Measurements from ENCODE around the gene SLC24A3. TPM values are rescaled to one million over a fixed set of nuclear protein-coding genes. Genes with fewer than 3 reads are reported as not detected.

SLC24A3 gene
- total and polyA plus RNA-seq, 4 experiments from 2014 or later: not detected

DNA sequence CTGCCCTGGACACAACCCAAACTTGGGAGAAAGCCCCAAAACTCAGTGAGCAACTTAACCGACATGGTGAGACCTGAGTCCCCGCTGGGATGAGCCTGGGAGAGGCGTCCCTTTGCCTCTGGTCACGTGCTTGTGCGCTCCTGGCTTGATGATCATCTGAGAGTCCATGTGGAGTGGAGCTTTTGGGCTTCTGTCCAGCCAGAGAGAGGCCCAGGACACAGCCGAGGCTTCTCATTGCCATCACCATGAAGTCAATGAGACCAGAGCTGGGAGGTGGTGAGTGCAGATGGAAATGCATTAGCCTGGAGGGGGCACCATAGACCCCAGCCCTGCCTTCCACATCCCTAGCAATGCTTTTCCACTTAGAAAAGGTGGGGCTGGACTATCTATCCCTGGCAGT is 250.0 kb downstream of the SLC24A3 start:
- Histone ChIP-seq H3K27me3 (ENCODE audit: insufficient read depth, low read length) (no peaks in the 10 kb centered on the region), H3K27ac (ENCODE audit: low read depth, low read length) (no peak overlapping the region), H3K9me3 (ENCODE audit: control insufficient read depth in 1 of 2, low read length in 2 of 2) (no peaks in the 10 kb centered on the region), H3K36me3 (ENCODE audit: insufficient read depth, low read length) (no peaks in the 10 kb centered on the region), H3K4me3 (ENCODE audit: low read length in 2 of 2) (no peak overlapping the region), H3K4me1 (ENCODE audit: insufficient read depth, low read length) (no peaks in the 10 kb centered on the region)
- no peaks in the 10 kb centered on the region for H3K36me3 Mint-ChIP-seq
- DNase-seq: no peak
- ChIA-PET CTCF (ENCODE audit: partially characterized antibody) (no interaction called here), POLR2A (ENCODE audit: partially characterized antibody) (no interaction called here)
- intact Hi-C loops (cut with micrococcal nuclease): no loop called here
- peaks cover 0 to 4% (median 1%) of the 10 kb centered on the region in 8 donors for H3K9me3 Mint-ChIP-seq
- H3K27ac Mint-ChIP-seq: no peak overlapping the region
- no peak overlapping the region for H3K4me3 Mint-ChIP-seq
- H3K4me1 Mint-ChIP-seq: no peaks in the 10 kb centered on the region
- no peaks in the 10 kb centered on the region for H3K27me3 Mint-ChIP-seq

DNA sequence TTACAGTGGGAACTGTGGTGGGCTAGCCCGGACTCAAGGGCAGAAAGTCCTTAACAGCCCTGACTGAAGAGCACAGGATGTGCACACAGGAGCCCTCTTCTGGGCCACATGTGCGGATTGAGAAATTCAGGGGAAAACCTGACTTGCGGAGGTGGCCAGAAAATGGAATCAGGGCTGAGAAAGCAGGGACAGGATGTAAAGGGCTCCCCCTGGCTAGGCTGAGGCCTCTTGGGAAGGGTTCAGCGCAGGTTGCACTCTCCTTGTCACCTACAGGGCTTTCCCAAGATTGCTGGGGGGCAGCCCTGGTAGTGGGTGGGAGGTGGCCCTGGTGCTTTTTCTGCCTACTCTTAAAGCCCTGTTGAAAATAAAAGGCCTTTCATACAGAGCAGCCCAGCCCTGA is 251.2 kb downstream of the SLC24A3 start:
- Histone ChIP-seq H3K27me3 (ENCODE audit: insufficient read depth, low read length) (no peaks in the 10 kb centered on the region), H3K4me1 (ENCODE audit: insufficient read depth, low read length) (no peaks in the 10 kb centered on the region), H3K9me3 (ENCODE audit: control insufficient read depth in 1 of 2, low read length in 2 of 2) (no peaks in the 10 kb centered on the region), H3K27ac (ENCODE audit: low read depth, low read length) (no peak overlapping the region), H3K36me3 (ENCODE audit: insufficient read depth, low read length) (no peaks in the 10 kb centered on the region), H3K4me3 (ENCODE audit: low read length in 2 of 2) (no peak overlapping the region)
- no peaks in the 10 kb centered on the region for H3K4me1 Mint-ChIP-seq
- no peak overlapping the region for H3K4me3 Mint-ChIP-seq
- H3K36me3 Mint-ChIP-seq: no peaks in the 10 kb centered on the region
- POLR2A ChIA-PET (ENCODE audit: partially characterized antibody): no interaction called here
- H3K27me3 Mint-ChIP-seq: no peaks in the 10 kb centered on the region
- CTCF ChIA-PET (ENCODE audit: partially characterized antibody): no interaction called here
- intact Hi-C loops (cut with micrococcal nuclease): no loop called here
- DNase-seq: no peak
- H3K27ac Mint-ChIP-seq: no peak overlapping the region
- peaks cover 0 to 4% (median 0%) of the 10 kb centered on the region in 8 donors for H3K9me3 Mint-ChIP-seq

DNA sequence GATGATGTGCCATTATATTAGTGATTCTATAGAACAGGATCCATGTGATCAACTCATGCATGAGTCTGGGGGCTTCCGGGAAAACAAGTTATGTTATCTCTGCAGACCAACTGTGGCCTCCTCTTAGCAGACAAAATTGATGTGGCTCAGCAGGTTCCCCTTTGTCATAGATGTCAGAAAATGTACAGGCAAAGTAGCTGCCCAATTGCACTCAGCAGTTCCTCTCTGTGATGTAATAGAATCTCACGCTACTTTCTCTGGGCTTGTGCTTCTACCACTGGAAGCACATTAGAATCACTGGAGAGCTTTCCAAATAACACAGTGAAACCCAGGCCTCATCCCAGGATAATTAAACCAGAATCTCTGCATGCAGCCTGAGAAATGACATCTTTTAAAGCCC is 253.1 kb downstream of the SLC24A3 start:
- no peaks in the 10 kb centered on the region for H3K27me3 ChIP-seq (ENCODE audit: insufficient read depth, low read length)
- Mint-ChIP-seq H3K9me3 (peaks cover 0 to 3% (median 0%) of the 10 kb centered on the region in 8 donors), H3K36me3 (no peaks in the 10 kb centered on the region), H3K27me3 (no peaks in the 10 kb centered on the region), H3K4me3 (no peak overlapping the region), H3K27ac (no peak overlapping the region), H3K4me1 (no peaks in the 10 kb centered on the region)
- H3K4me3 ChIP-seq (ENCODE audit: low read length in 2 of 2): no peak overlapping the region
- intact Hi-C loops (cut with micrococcal nuclease): no loop called here
- ChIA-PET CTCF (ENCODE audit: partially characterized antibody) (no interaction called here), POLR2A (ENCODE audit: partially characterized antibody) (no interaction called here)
- no peaks in the 10 kb centered on the region for H3K9me3 ChIP-seq (ENCODE audit: control insufficient read depth in 1 of 2, low read length in 2 of 2)
- H3K4me1 ChIP-seq (ENCODE audit: insufficient read depth, low read length): no peaks in the 10 kb centered on the region
- no peak overlapping the region for H3K27ac ChIP-seq (ENCODE audit: low read depth, low read length)
- DNase-seq: no peak
- H3K36me3 ChIP-seq (ENCODE audit: insufficient read depth, low read length): no peaks in the 10 kb centered on the region

DNA sequence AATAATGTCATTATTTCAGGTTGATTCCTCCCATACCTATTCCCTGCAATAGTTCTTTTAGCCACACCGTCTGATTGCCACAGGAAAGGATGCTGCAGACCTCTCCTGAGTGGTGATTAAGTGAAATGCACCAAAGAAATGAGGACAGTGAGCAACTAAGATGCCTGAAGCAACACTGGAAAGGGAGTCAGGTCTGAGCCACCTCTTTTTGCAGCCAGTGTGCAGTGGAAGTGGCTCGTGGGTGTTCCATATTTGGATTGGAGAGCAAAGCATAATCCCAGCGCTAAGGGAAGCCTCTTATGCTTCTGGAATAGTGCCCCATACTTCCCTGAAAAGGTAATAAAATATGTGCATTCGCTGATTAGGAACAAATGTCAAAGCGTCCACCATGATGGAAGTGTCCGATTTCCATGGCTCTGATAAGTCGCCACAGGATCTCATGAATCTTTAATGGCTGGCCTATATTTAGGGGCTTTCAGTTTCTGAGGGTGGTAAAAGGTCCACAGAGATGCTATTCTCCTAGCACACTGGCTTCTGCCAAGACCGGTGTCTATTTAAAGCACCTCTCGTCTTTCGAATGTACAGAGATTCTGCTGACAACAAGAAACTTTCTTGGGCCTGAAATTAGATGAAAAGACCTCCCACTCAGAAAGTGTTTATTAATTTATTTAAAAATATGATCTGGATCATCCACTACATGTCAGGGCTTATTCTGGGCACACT is 253.9 kb downstream of the SLC24A3 start:
- H3K9me3 ChIP-seq (ENCODE audit: control insufficient read depth in 1 of 2, low read length in 2 of 2): no peaks in the 10 kb centered on the region
- CTCF ChIA-PET (ENCODE audit: partially characterized antibody): no interaction called here
- H3K27ac Mint-ChIP-seq: no peak overlapping the region
- intact Hi-C loops (cut with micrococcal nuclease): no loop called here
- H3K27ac ChIP-seq (ENCODE audit: low read depth, low read length): no peak overlapping the region
- H3K4me1 ChIP-seq (ENCODE audit: insufficient read depth, low read length): no peaks in the 10 kb centered on the region
- peaks cover 0 to 3% (median 0%) of the 10 kb centered on the region in 8 donors for H3K9me3 Mint-ChIP-seq
- no peaks in the 10 kb centered on the region for H3K4me1 Mint-ChIP-seq
- POLR2A ChIA-PET (ENCODE audit: partially characterized antibody): no interaction called here
- H3K4me3 Mint-ChIP-seq: no peak overlapping the region
- no peak for DNase-seq
- no peaks in the 10 kb centered on the region for H3K36me3 ChIP-seq (ENCODE audit: insufficient read depth, low read length)
- H3K27me3 Mint-ChIP-seq: no peaks in the 10 kb centered on the region
- no peaks in the 10 kb centered on the region for H3K36me3 Mint-ChIP-seq
- no peak overlapping the region for H3K4me3 ChIP-seq (ENCODE audit: low read length in 2 of 2)
- no peaks in the 10 kb centered on the region for H3K27me3 ChIP-seq (ENCODE audit: insufficient read depth, low read length)

DNA sequence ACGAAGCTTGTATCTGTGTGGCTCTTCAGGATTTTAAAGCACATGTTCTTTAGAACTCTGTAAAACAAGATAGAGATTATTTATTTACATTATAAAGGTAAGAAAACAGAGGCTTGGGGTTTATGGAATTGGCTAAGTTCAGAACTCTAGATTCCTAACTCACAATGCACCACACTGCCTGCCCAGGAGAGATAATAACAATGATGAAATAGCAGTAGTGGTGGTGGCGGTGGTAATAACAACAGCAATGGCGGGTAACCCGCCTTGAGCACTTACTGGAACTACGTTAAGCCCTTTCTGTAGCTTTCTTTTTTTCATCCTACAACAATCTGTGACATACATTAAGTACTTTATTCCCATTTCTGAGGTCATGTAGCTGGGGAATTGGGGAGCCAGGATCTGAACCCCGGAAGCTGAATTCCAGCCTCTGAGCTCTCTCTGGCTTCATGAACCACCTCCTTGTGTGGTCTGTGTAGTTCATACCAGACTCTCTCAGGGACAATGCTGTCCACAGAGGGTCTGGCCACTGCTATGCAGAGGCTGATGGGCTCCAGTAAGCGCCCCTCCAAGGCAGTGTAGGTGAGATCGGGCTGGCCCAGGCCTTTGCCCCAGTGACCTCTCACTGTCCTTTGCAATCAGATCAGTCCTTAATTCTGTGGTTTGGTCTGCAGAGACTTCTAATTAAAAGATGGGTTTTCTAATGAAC is 260.9 kb downstream of the SLC24A3 start:
- intact Hi-C loops (cut with micrococcal nuclease): no loop called here
- H3K9me3 ChIP-seq (ENCODE audit: control insufficient read depth in 1 of 2, low read length in 2 of 2): no peaks in the 10 kb centered on the region
- no peak for DNase-seq
- H3K4me3 ChIP-seq (ENCODE audit: low read length in 2 of 2): no peak overlapping the region
- no peak overlapping the region for H3K4me3 Mint-ChIP-seq
- ChIA-PET POLR2A (ENCODE audit: partially characterized antibody) (no interaction called here), CTCF (ENCODE audit: partially characterized antibody) (no interaction called here)
- H3K36me3 Mint-ChIP-seq: no peaks in the 10 kb centered on the region
- peaks cover 0 to 1% of the 10 kb centered on the region in 2 donors for H3K27me3 Mint-ChIP-seq
- H3K27ac ChIP-seq (ENCODE audit: low read depth, low read length): no peak overlapping the region
- no peak overlapping the region for H3K27ac Mint-ChIP-seq
- H3K4me1 Mint-ChIP-seq: no peaks in the 10 kb centered on the region
- peaks cover 0 to 3% (median 0%) of the 10 kb centered on the region in 8 donors for H3K9me3 Mint-ChIP-seq
- H3K27me3 ChIP-seq (ENCODE audit: insufficient read depth, low read length): no peaks in the 10 kb centered on the region
- H3K36me3 ChIP-seq (ENCODE audit: insufficient read depth, low read length): no peaks in the 10 kb centered on the region
- no peaks in the 10 kb centered on the region for H3K4me1 ChIP-seq (ENCODE audit: insufficient read depth, low read length)

DNA sequence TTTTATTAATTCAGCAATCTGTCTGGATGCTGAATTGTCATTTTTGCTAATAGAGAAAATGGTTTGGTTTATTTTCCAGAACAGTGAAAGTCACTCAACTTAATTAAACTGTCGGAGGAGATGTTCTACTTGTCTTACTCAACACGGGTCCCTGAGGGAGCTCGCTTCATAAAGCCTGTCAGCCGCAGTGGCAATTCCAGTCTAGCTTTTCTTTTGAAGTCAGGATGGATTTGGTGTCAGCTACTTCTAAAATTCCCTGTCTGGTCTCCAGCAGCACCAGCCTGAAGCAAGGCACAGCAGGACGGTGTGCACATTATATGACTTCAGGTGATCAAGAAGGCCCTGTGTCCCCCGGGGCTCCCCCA is 261.5 kb downstream of the SLC24A3 start:
- H3K4me1 Mint-ChIP-seq: no peaks in the 10 kb centered on the region
- no peaks in the 10 kb centered on the region for H3K9me3 ChIP-seq (ENCODE audit: control insufficient read depth in 1 of 2, low read length in 2 of 2)
- ChIA-PET CTCF (ENCODE audit: partially characterized antibody) (no interaction called here), POLR2A (ENCODE audit: partially characterized antibody) (no interaction called here)
- H3K4me1 ChIP-seq (ENCODE audit: insufficient read depth, low read length): no peaks in the 10 kb centered on the region
- no peak for DNase-seq
- no peak overlapping the region for H3K4me3 Mint-ChIP-seq
- intact Hi-C loops (cut with micrococcal nuclease): no loop called here
- H3K9me3 Mint-ChIP-seq: peaks cover 0 to 3% (median 0%) of the 10 kb centered on the region in 8 donors
- no peaks in the 10 kb centered on the region for H3K36me3 Mint-ChIP-seq
- H3K27ac Mint-ChIP-seq: no peak overlapping the region
- no peaks in the 10 kb centered on the region for H3K27me3 ChIP-seq (ENCODE audit: insufficient read depth, low read length)
- no peaks in the 10 kb centered on the region for H3K36me3 ChIP-seq (ENCODE audit: insufficient read depth, low read length)
- H3K27me3 Mint-ChIP-seq: peaks cover 0 to 1% of the 10 kb centered on the region in 2 donors
- H3K4me3 ChIP-seq (ENCODE audit: low read length in 2 of 2): no peak overlapping the region
- H3K27ac ChIP-seq (ENCODE audit: low read depth, low read length): no peak overlapping the region

DNA sequence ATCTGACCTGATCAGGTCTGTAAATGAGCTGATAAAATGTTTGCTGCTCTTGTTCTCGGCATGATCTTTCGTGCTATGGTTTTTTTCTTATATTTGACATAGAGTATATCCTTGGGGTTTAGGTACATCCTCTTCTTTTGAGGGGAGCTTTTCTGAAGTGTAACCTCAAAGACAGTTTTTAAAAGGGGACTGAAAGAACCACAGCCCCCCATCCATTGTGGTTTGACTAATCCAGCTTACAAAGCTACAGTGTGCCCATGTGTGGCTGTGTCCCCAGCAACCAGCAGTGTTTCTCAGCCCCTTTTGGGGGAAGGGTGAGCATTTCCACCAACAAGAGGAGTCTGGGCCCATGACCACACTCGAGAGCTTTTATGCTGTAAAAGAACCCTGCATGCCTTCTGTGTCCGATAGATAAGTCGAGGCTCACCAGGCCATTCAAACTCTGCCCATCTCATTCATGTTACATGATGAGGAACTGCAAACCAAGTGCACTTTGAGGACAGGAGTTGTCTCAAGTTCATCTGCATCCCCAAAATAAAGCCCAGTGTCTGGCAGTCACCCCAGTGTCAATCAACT is 266.0 kb downstream of the SLC24A3 start:
- H3K4me1 ChIP-seq (ENCODE audit: insufficient read depth, low read length): no peaks in the 10 kb centered on the region
- ChIA-PET POLR2A (ENCODE audit: partially characterized antibody) (no interaction called here), CTCF (ENCODE audit: partially characterized antibody) (no interaction called here)
- no peak overlapping the region for H3K4me3 ChIP-seq (ENCODE audit: low read length in 2 of 2)
- H3K27me3 ChIP-seq (ENCODE audit: insufficient read depth, low read length): no peaks in the 10 kb centered on the region
- no peaks in the 10 kb centered on the region for H3K4me1 Mint-ChIP-seq
- no peak overlapping the region for H3K27ac ChIP-seq (ENCODE audit: low read depth, low read length)
- no peaks in the 10 kb centered on the region for H3K36me3 ChIP-seq (ENCODE audit: insufficient read depth, low read length)
- peaks cover 0 to 1% (median 0%) of the 10 kb centered on the region in 8 donors for H3K9me3 Mint-ChIP-seq
- H3K9me3 ChIP-seq (ENCODE audit: control insufficient read depth in 1 of 2, low read length in 2 of 2): no peaks in the 10 kb centered on the region
- H3K36me3 Mint-ChIP-seq: no peaks in the 10 kb centered on the region
- H3K27ac Mint-ChIP-seq: no peak overlapping the region
- no peak overlapping the region for H3K4me3 Mint-ChIP-seq
- no peaks in the 10 kb centered on the region for H3K27me3 Mint-ChIP-seq
- intact Hi-C loops (cut with micrococcal nuclease): no loop called here
- DNase-seq: no peak

Measured in CD4-positive, alpha-beta memory T cell (primary cell).